ENCODE data around the gene CHKB.

DNA sequence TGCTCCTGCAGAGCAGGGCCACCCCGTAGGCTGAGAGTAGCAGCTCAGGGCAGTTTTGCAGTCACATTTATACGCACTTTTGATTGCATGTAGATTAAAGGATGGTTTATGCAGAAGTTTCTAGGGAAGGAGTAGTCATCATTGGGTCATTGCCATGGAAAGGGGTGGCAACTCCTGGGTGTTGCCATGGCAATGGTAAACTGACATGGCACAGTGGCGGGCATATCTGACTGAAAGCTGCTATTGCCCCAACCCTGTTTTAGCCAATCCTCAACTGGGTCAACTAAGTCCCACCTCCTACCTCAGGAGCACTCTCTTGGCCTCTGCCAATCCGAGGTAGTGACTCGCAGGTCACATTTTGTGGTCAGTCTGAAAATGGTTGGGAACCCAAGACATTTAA is 47.7 kb upstream of the CHKB start:
- TF ChIP-seq GATA2 (IDR thresholded peaks at IDR 0.05; ENCODE audit: low read depth, low read length), result no peak
- no peak for TF ChIP-seq GATA3 (IDR thresholded peaks at IDR 0.05; ENCODE audit: low read depth, low read length)
